Activated gamma-delta T cell treated with Interleukin-2 at 50 U/mL for 16 hours (primary cell): ENCODE data around the gene ZBTB34.

Source experiments
- DNase-seq: peaks from one replicate; pipeline ENCODE4 v3.0.0-alpha.2; 2020

The ZBTB34 gene

GRCh38 chr9:126880226-126880946 lies 19.9 kb downstream of the ZBTB34 start:
- DNase-seq = no peak

DNA sequence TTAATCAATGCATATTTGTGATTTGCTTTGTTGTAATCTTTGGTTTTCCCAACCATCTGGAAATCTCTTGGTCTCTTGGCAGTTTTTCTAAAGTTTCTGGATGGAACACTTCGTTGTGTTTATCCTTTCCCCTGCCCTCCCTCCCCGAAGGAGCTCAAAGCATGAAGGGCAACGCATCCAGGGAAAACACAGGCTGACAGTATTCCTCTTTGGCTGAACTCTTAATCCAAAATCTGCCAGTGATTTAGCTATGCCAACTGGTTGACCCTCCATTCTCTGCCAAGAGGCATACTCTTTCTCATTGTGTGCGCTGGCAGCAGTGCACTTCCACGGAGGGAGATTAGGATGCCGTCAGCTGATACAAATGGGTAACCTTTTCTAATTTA lies 20.5 kb downstream of the ZBTB34 start:
- no peak for DNase-seq

- no peak for DNase-seq
Measured at GRCh38 chr9:126882746-126883145, 22.3 kb downstream of the ZBTB34 start.

DNA sequence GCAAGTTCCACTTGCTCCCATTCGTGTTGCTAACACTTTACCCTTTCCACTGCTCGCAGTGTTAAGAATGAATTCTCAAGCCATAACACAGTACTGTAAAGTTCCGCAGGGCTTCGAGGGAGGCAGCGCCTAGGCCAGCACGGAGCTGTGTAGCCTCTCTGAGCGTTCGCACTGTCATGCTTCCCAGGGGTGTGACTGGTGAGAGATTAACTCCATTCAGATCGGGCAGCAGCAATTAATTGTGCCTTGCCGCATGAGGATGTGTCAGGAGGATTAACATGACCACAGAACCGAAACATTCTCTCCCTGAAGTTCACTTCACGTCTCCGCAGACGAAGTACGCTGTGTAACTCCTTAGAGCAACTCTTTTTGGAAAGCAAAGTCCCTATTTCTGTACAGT lies 23.2 kb downstream of the ZBTB34 start:
- DNase-seq = no peak

DNA sequence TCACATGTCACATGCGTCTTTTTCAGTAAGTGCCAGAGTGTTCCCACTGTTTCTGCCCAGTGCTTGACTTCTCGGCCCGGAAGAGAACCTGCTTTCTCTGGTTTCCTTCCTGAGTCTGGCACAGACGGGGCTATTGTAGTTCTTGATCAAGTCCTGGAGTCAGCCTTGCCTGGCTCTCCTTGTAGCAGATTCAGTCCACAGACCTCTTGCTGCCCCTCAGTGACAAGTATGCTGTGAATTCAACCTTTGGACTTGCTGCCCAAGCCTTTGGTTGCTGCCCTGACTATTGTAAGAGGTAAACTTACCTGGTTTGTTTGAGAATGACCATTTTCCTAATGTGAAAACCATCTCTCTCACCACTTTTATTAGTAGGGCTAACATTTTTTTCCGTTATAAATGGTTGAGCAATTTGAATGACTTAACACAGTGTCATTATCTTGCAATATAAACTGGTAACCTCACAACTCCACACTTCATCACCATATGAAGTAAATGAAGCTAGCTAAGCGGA lies 24.7 kb downstream of the ZBTB34 start:
- DNase-seq = no peak

DNA sequence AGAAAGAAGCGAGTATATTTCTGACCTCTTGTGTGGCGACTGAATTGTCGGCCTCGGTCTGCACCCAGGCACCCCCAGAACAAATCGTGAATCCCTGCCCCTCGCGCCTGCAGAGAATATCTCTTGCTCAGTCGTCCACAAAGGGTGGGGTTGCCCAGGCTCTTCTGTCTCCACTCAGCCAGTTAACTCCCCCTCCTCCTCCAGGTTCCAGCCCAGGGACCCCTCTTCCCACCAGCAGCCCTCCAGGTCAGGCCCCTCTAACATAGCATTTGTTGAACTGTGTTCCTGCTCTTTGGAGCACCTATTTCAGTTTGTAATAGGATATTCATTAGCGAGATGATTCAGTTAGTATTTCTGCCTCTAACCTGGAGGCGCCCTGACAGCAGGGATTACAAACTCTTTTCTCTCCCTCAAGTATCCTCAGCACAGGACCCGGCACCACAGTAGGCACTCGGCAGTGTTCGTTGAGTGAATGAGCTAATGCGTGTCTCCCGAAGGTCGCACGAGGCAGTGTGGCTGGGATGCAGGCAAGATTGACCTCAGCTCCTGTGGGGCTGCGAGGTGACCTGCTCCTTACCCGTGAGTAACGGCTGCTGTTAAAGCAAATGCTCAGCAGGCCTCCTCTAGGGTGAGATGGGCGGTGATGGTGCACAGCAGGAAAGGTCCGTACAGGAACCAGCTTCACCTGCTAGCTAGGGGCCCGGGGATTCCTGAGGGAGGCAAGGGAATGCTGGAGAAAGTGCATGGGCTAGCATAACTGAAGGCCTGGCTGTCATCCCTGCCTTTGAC lies 25.8 kb downstream of the ZBTB34 start:
- no peak for DNase-seq

DNA sequence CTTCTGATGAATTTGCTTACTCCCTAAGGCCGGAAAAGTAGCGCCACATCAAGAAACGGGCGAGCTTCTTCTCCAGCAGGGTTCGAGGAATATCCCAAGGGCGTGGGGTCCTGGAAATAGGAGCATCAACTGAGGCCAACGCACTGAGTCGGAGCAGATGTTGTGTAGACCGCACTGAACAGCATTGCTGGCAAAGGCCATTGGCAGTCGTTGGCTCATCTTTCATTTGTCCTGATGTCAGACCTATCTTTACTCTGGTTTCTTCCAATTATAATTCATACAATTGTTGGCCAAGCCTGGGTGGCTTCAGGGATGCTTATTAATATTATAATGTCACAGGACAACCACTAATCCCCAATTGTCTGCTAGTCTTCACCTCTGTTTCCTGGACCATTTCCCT lies 26.5 kb downstream of the ZBTB34 start:
- DNase-seq = no peak

- no peak for DNase-seq
Measured at GRCh38 chr9:126891676-126892075, 31.2 kb downstream of the ZBTB34 start.

DNA sequence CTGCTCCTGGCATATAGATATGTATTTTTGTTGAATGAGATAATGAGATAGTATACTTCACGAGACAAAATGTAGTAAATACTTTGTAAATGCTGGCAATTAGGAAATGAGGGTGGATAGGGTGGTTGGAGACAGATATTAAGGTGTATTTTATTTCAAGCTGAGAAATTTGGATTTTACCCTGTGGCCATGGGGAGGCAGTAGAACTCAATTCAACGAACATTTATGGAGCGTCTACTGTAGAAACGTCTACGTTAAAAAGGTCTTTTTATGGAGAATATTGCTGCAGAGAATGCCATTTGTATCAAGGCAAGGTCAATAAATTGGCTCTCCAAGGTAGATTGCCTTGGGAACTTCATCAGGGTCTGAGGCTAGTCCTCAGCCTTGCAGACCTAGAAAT lies 32.6 kb downstream of the ZBTB34 start:
- no peak for DNase-seq

DNA sequence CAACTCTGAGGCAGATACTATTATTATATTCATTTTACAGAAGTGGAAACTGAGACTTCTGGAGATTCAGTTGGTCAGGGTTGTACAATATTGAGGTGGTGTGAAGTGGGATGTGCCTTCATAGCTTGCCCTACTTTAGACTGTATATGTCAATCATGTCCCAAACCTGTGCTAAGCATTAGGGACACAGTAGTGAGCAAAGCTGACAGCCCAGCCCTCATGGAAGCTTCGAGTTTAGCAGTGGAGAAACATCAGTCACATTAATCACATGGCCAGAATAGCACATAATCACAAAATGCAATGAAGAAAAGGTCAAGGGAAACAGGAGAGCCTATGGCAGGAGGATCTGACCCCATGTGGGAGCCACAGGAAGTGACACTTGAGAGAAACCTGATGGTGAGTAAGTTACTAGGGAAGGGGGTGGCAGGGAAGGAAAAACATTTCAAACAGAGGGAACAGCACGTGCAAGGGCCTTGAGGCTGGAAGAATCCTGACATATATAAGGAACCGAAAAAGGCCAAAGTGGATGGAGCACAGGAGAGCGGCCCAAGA lies 33.7 kb downstream of the ZBTB34 start:
- no peak for DNase-seq

GRCh38 chr9:126902210-126902609 lies 41.8 kb downstream of the ZBTB34 start:
- no peak for DNase-seq

GRCh38 chr9:126904586-126904985 lies 44.1 kb downstream of the ZBTB34 start:
- DNase-seq = no peak

DNA sequence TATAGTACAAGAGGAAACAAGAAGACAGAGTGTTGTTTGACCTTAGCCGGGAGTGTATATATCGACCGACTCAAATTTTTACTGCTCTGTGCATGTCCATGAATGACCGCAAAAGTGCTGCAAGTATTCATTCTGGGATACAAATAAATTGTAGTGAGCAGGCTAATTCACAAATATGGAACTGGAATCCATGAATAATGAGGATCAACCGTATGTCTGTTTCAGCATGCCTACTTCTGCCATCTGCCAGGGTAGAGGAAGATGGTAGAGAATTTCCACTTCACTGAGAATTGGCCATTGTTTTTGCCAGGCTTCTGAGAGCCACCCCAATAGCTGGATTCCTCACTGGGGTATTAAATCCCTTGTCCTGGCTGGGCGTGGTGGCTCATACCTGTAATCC lies 45.7 kb downstream of the ZBTB34 start:
- DNase-seq = no peak

DNA sequence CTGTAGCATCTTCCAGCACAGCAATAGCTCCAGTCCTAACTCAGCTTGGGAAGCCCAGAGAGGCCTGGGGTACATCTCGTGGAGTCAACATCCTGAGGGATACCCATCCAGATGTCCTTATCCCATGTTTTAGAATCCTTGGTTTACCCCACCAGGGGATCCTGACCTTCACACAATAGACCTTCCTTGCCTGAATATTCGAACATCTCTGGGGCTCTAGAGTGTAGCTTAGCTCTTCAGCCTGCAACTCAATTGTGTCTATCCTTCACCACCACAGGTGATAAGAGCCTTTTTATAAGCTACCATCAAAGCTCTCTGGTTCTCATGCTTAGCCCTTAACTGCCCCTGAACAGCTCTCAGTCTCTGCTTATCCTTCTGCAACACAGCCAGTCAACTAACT lies 46.6 kb downstream of the ZBTB34 start:
- no peak for DNase-seq

- DNase-seq = peak; percentile 89
Measured at GRCh38 chr9:126914458-126915280, 54.2 kb downstream of the ZBTB34 start, which contains the start of gene RALGPS1. TSS of gene RALGPS1 (plus strand) at chr9:126914782. CDS start at chr9:126962290, 47,508 bp downstream.

GRCh38 chr9:126915281-126915816 lies 54.9 kb downstream of the ZBTB34 start:
- peak; percentile 31 for DNase-seq

GRCh38 chr9:126915846-126916543 lies 55.6 kb downstream of the ZBTB34 start:
- no peak for DNase-seq

DNA sequence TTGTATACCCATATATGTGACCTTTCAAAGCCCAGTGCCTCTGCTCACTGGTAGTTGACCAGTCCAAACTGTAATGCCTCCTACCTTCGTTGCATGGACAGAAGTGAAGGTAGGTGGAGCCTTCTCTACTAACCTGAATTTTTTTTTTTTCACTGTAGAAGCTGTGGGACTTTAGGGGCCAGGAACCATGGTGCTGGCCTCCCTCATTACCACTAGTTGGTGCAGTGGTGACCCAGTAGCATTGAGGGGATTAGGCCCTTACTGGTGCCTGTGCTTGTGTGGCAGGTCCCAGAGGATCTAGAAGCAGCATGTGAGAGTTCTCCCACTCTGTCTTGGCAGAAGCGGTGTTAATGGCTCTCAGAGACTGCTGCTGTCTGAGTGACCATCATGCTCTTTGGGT lies 56.5 kb downstream of the ZBTB34 start:
- no peak for DNase-seq

DNA sequence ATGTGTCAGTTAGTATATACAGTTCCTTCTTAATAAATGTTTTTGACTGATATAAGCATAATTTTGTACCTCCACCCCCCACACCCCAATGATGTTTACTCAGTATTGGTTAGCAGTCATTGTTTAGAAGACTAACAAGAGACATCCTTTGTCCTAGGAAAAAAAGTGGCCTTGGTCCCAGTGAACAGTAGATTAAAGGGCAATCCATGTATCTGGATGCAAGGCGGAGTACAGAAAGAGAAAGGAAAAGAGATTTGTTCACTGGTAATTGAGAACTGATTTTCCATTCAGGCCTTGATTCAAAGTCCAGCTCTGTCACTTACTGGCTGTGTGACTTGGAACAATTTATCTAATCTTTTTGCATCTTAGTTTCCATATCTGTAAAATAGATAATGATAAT lies 58.8 kb downstream of the ZBTB34 start:
- DNase-seq = no peak

- DNase-seq = no peak
Measured at GRCh38 chr9:126925876-126926275, 65.4 kb downstream of the ZBTB34 start.

DNA sequence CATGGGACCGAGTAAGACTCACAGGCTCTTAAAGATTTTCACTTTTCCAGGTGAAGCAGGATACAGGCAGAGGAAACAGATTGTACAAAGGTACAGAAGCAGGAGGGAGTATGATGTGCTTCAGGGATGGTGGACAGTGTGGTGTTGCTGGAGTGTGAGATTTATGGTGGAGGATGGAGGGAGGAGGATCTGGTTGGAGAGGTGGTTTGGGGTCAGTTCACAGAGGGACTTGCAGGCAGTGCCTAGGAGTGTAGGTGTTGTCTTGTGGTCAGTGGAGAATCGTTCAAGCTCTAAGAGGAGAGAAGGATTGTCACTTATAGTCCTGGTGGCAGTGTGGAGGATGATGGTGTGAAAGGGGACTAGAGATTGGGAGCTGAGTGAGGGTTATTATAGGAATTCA lies 65.9 kb downstream of the ZBTB34 start:
- no peak for DNase-seq

DNA sequence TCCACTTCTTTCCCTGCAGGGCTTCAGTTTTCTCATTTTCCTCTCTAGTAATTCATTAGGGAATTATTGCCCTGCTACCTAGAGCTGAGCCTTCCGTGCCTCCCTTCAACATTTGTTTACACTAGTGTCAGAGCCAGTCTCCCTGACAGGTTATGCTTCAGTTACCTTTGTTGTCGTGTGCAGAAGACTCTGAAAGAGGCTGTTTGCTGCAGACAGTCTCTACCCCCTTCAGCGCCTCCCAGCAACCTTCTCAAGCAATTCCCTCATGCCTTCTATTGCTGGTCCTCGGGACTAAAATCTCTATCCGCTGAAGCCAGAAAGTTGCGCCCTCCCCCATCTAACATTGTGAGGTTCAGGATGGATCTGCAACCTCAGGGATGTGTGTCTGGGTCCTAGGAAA lies 67.0 kb downstream of the ZBTB34 start:
- no peak for DNase-seq
